Loucy (cell line): ENCODE measurements around the gene TRPM5.

Experiments
- CTCF ChIP-seq: fragments of 200-600 bp; sonication (generic); conservative IDR thresholded peaks from 2 replicates; pipeline ENCODE4 v1.5.1; 2014; ENCODE audit warnings: mild to moderate bottlenecking, antibody characterized with exemption, low read length
- EZH2phosphoT487 ChIP-seq: fragments of 200-600 bp; IDR thresholded peaks from 2 replicates; pipeline ENCODE4 v1.6.1; 2018; ENCODE audit warnings: antibody characterized with exemption, mild to moderate bottlenecking, moderate library complexity, borderline replicate concordance

GRCh38 chr11:2414616-2415015 lies 29.7 kb downstream of the TRPM5 start:
- no peak for TF ChIP-seq CTCF
- TF ChIP-seq EZH2phosphoT487, result no peak
